Stimulated activated CD8-positive, alpha-beta memory T cell treated with anti-CD3 and anti-CD28 coated beads, Interleukin-15, amount 100 ng/mL, for 4 hours (primary cell): Measurements from ENCODE around the gene SH3BGR.

Source experiments
- DNase-seq, 2 donors: peaks; one replicate each; pipeline ENCODE4 v3.0.0-alpha.2; 2020; ENCODE audit warnings: low read depth in 2 of 2

Gene SH3BGR

GRCh38 chr21:39456665-39457064, 4.9 kb downstream of the SH3BGR start:
- DNase-seq: no peak

- DNase-seq: no peak
Observed at GRCh38 chr21:39461419-39461818, 9.6 kb downstream of the SH3BGR start.

- DNase-seq: no peak
Observed at GRCh38 chr21:39463308-39463707, 11.5 kb downstream of the SH3BGR start.

GRCh38 chr21:39466584-39466983, 14.8 kb downstream of the SH3BGR start:
- no peak for DNase-seq

GRCh38 chr21:39467746-39468145, 16.0 kb downstream of the SH3BGR start:
- DNase-seq: no peak

GRCh38 chr21:39468559-39468958, 16.8 kb downstream of the SH3BGR start:
- DNase-seq: no peak

GRCh38 chr21:39471598-39471997, 19.8 kb downstream of the SH3BGR start:
- DNase-seq: no peak

GRCh38 chr21:39472786-39473185, 21.0 kb downstream of the SH3BGR start:
- DNase-seq: no peak

- DNase-seq: no peak
Observed at GRCh38 chr21:39474611-39475010, 22.8 kb downstream of the SH3BGR start.

GRCh38 chr21:39479164-39479813, 27.5 kb downstream of the SH3BGR start:
- DNase-seq: no peak

GRCh38 chr21:39479814-39480182, 28.0 kb downstream of the SH3BGR start:
- no peak for DNase-seq

- no peak for DNase-seq
Observed at GRCh38 chr21:39480271-39480670, 28.5 kb downstream of the SH3BGR start.

- no peak for DNase-seq
Observed at GRCh38 chr21:39481886-39482285, 30.1 kb downstream of the SH3BGR start.

GRCh38 chr21:39483917-39484316, 32.1 kb downstream of the SH3BGR start:
- no peak for DNase-seq

GRCh38 chr21:39484711-39485276, 33.0 kb downstream of the SH3BGR start:
- DNase-seq: no peak

GRCh38 chr21:39489380-39489924, 37.7 kb downstream of the SH3BGR start:
- DNase-seq: no peak

- no peak for DNase-seq
Observed at GRCh38 chr21:39499156-39499555, 47.4 kb downstream of the SH3BGR start.

GRCh38 chr21:39502631-39503030, 50.9 kb downstream of the SH3BGR start:
- DNase-seq: no peak

- no peak for DNase-seq
Observed at GRCh38 chr21:39503123-39503762, 51.5 kb downstream of the SH3BGR start.

- no peak for DNase-seq
Observed at GRCh38 chr21:39504230-39504629, 52.5 kb downstream of the SH3BGR start.

GRCh38 chr21:39510240-39510639, 58.5 kb downstream of the SH3BGR start:
- no peak for DNase-seq

- DNase-seq: no peak
Observed at GRCh38 chr21:39511102-39511501, 59.3 kb downstream of the SH3BGR start.

GRCh38 chr21:39513735-39514134, 62.0 kb downstream of the SH3BGR start:
- DNase-seq: no peak
